Fibroblast of villous mesenchyme (primary cell): Measurements from ENCODE around the gene ZBTB43. TPM values are rescaled to one million over a fixed set of nuclear protein-coding genes. Genes with fewer than 3 reads are reported as not detected.
A peak's percentile ranks its signal among the peaks of the same experiment; 100 is the strongest.
"Not testable (repeated sequence)": the region's sequence is repeated elsewhere in the genome, so short reads cannot be mapped to it uniquely, and the experiment has no call there.

ENCODE experiments used
- DNase-seq: peaks from one replicate; pipeline ENCODE4 v3.0.0-alpha.2; 2010; ENCODE audit warnings: low read depth
- H3K4me3 ChIP-seq: 2 replicates; pipeline ENCODE4 v1.5.1; 2011; ENCODE audit warnings: low read depth, mild to moderate bottlenecking, low read length
- total RNA-seq: library from RNA; depleted of rRNA; stranded (reverse); fragments of >200 nt; gene quantifications from 2 replicates; pipeline ENCODE4 v1.2.3, GENCODE V29; 2012
- TF ChIP-seq, protein P1 (sequence below): IDR thresholded peaks from 2 replicates; pipeline ENCODE4 v1.5.1; 2012; ENCODE audit warnings: low read depth, mild to moderate bottlenecking, low read length; ENCODE audit not compliant: insufficient read depth

Gene ZBTB43
- total RNA-seq, 1 donor = 13.0 TPM

DNA sequence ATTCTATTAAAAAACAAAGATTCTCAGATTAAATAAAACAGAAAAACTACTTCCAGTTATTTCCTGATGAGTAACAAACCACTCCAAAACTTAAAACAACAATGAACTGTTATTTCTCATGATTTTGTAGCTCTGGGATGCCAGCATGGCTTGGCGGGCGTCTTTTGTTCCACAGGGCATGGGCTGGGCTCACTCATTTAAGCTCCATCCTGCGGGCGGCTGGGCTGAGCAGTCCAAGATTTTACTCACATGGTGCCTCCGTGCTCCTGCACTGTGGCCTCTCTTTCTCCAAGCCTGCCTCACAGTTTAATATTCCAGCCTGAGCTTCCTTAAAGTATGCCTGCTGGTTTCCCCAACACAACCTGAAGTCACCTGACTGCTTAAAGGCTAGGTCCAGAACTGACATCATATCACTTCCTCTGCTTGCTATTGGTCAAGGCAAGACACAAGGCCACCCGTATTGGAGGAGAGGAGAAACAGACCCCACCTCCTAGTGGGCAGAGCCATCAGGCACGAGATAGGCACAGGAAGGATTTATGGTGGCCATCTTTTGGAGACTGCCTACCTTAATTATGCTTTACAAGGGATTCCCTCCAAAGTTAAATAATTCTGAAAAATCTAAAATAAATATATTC, 41.6 kb upstream of the ZBTB43 start:
- no peak for DNase-seq
- H3K4me3 ChIP-seq = no peak overlapping the region
- TF ChIP-seq, protein P1, sequence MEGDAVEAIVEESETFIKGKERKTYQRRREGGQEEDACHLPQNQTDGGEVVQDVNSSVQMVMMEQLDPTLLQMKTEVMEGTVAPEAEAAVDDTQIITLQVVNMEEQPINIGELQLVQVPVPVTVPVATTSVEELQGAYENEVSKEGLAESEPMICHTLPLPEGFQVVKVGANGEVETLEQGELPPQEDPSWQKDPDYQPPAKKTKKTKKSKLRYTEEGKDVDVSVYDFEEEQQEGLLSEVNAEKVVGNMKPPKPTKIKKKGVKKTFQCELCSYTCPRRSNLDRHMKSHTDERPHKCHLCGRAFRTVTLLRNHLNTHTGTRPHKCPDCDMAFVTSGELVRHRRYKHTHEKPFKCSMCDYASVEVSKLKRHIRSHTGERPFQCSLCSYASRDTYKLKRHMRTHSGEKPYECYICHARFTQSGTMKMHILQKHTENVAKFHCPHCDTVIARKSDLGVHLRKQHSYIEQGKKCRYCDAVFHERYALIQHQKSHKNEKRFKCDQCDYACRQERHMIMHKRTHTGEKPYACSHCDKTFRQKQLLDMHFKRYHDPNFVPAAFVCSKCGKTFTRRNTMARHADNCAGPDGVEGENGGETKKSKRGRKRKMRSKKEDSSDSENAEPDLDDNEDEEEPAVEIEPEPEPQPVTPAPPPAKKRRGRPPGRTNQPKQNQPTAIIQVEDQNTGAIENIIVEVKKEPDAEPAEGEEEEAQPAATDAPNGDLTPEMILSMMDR = no peak

DNA sequence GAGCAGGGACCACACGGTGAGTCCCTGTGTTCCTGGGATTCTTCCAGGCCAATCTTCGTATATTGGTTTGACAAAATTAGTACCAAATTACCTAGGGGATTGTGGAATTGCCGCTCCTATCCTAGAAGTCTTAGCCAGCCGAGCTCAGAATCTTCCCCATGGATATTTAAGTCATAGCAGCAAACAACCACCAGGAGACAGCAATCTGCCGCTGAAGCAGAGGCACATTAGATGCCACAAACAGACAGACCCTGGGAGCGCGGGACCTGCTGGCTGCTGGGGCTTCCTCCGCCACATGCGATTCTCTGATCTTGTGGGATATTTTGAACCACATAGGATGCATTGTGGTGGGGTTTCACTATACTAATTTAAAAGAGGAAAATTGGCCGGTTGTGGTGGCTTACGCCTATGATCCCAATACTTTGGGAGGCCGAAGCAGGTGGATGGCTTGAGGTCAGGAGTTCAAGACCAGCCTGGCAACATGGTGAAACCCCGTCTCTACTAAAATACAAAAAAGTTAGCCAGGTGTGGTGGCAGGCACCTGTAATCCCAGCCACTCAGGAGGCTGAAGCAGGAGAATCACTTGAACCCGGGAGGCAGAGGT, 31.7 kb upstream of the ZBTB43 start:
- TF ChIP-seq, protein P1 = peak; percentile 77
- H3K4me3 ChIP-seq = no peak overlapping the region
- peak; percentile 22 for DNase-seq

DNA sequence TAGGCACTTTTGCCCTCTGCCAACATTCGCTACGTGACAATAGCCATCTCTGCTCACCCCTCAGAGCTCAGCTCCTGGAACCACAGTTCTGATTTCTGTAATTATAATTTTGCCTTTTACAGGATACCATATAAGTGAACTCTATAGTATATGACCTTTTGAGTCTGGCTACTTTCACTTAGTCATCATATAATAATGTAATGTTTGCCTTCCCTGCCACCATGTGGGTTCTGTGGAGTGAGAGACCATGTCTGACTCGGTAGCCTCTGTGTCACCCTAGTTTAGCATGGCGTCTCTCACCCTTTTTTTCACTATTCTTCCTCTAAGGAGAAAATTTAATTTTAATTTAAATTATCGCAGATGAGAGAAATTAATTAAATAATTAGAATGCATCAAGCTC, 28.9 kb upstream of the ZBTB43 start:
- no peak overlapping the region for H3K4me3 ChIP-seq
- TF ChIP-seq, protein P1 = no peak
- no peak for DNase-seq

DNA sequence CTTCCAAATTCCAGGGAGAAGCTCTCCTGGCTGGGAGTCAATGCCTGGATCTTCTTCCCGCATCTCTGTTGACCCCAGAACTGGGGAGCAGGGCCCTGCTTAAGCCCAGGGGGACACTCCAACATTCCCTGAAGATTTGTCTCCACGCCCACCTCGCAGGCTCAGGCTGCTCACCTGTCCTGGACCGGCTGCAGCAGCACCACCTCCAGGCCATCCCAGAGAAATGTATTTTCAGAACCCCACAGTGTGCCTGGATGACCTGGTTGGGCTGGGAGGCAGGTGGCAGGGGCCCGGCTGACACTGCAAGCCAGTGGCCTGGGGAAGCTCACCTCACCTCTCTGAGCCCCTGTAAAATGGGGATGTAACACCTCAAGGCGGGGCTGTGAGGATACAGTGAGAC, 27.1 kb upstream of the ZBTB43 start:
- H3K4me3 ChIP-seq = no peak overlapping the region
- DNase-seq = no peak
- TF ChIP-seq, protein P1 = no peak

DNA sequence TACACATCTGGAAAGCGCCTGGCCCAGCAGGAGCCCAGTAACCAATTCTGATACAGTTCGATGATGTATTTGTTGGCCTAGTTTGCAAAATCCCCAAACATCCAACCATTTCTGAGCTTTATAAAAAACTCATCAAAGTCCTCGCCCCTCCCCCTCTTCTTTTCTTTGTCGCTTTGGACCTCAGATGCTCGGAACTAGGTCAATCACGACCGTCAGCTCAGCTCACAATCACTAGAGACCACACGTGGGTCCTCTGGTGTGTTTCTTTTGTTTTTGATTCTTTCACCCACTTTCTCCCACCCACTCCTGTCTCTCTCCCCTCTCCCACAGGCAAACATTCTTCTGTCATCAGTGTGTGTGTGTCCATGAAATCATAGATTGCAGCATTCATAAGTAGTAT, 26.7 kb upstream of the ZBTB43 start:
- no peak overlapping the region for H3K4me3 ChIP-seq
- no peak for DNase-seq
- TF ChIP-seq, protein P1 = no peak

DNA sequence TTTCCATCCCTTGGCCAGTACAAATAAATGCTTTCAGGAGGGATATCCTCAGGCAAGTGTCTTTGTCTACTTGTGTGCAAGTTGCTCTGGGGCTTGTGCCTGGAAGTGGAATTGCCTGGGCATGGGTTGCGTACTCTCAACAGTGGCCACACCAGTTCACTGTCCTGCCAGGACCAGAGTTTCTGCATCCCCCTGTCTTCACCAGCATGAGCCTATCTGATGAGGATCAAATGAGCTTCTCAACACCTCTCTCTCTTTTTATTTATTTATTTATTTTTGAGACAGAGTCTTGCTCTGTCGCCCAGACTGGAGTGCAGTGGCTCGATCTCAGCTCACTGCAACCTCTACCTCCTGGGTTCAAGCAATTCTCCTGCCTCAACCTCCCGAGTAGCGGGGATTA, 26.1 kb upstream of the ZBTB43 start:
- not testable (repeated sequence) for DNase-seq, H3K4me3 ChIP-seq

DNA sequence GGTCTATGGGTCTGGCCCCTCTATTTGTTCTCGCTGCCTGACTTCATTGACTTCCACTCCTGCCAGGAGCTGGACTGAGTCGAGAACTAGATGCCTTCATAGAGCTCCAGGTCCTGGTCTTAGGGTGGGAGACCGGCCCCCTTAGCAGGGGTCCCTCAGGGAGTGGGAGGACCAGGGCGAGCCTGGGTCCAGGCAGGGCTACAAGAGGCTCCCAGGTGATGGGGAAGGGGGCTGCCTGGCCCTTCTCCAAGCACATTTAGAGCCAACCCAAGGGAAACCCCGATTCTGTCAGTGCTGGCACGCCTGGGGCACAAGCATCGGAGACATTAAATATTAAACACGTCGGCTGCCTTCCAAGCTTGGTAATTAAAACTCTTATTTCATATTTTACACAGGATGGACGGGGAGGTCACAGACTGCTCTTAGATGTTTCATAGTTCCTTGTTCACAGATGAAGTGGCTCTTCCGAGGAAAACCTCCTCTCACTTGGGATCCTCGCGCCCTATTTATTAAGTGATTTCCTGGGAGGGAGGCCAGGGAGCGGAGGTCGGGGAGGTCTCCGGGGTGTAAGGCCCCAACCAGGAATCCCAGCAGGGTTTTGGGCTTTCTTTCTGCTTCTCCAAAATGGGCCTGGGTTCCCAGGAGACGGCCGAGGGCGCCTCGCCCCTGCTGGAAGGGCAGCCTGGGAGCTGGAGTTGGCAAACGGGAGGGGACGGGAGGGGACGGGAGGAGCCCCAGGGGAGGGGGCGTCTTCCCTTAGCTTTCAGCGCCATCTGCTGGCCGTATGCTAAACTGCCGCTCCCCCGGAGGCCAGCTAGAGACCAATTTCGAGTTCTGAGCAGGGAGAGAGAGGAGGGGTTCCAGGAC, 23.4 kb upstream of the ZBTB43 start:
- H3K4me3 ChIP-seq = peak overlapping the region; percentile 37
- TF ChIP-seq, protein P1 = peak; percentile 88
- peak; percentile 75 for DNase-seq
